Kidney (tissue), 14 donors: ENCODE measurements around the gene TCF7L1. TPM values are rescaled to one million over a fixed set of nuclear protein-coding genes. Genes with fewer than 3 reads are reported as not detected.

Experiments used
- DNase-seq, 5 donors: peaks; one replicate each; pipeline ENCODE4 v3.0.0-alpha.2; 2013 to 2020
- FAIRE-seq: peaks from 2 replicates; lab custom pipeline; 2012; peaks lifted over from hg19 to GRCh38; lab: Jason Lieb, UNC
- H3K27ac ChIP-seq, 2 donors: one replicate each; pipeline ENCODE4 v1.7.0; 2013; ENCODE audit warnings: low read depth in 2 of 2, low read length in 2 of 2, inconsistent platforms in 1 of 2
- H3K27me3 ChIP-seq: one replicate; pipeline ENCODE4 v1.7.1; 2013; ENCODE audit warnings: low read length, inconsistent platforms; ENCODE audit not compliant: control insufficient read depth, insufficient read depth
- H3K36me3 ChIP-seq, 3 donors: one replicate each; pipeline versions ENCODE4 v1.7.0 to v1.7.1; 2013; ENCODE audit warnings: low read length in 3 of 3, control low read depth in 1 of 3, inconsistent platforms in 1 of 3; ENCODE audit not compliant: insufficient read depth in 3 of 3, control insufficient read depth in 2 of 3
- H3K4me1 ChIP-seq, 3 donors: one replicate each; pipeline versions ENCODE4 v1.7.0 to v1.7.1; 2013; ENCODE audit warnings: low read length in 3 of 3, inconsistent platforms in 1 of 3, low read depth in 1 of 3; ENCODE audit not compliant: control insufficient read depth in 2 of 3, insufficient read depth in 2 of 3
- H3K4me3 ChIP-seq, 3 donors: one replicate each; pipeline versions ENCODE4 v1.7.0 to v1.8.1; 2013; ENCODE audit warnings: low read length in 3 of 3, control low read depth in 1 of 3, inconsistent platforms in 1 of 3
- H3K9ac ChIP-seq, 3 donors: one replicate each; pipeline versions ENCODE4 v1.7.0 to v1.7.1; 2013; ENCODE audit warnings: low read length in 3 of 3, control low read depth in 1 of 3, inconsistent platforms in 1 of 3
- H3K9me3 ChIP-seq, 3 donors: one replicate each; pipeline versions ENCODE4 v1.7.0 to v1.7.1; 2013; ENCODE audit warnings: low read length in 3 of 3, control low read depth in 1 of 3, inconsistent platforms in 1 of 3; ENCODE audit not compliant: control insufficient read depth in 2 of 3, insufficient read depth in 1 of 3
- CTCF ChIP-seq: IDR thresholded peaks from 3 replicates; pipeline ENCODE4 v1.5.1; 2012; ENCODE audit warnings: mild to moderate bottlenecking, moderate library complexity, borderline replicate concordance; ENCODE audit not compliant: insufficient read depth; ENCODE audit errors: extremely low read depth
- intact Hi-C: fragments of 100-400 bp; cut with DNase I; formaldehyde crosslinking; loops from one replicate; pipeline ENCODE4 v1.11.1; 2022
- polyA plus RNA-seq: library from polyadenylated mRNA; stranded (reverse); fragments of 350-450 nt; fragmentation: Illumina TruSeq; extraction: RNeasy Lipid Tissue Mini Kit (QIAGEN cat#74804); gene quantifications from one replicate; pipeline ENCODE4 v1.2.3, GENCODE V29; 2014; ENCODE audit warnings: low read depth, low replicate concordance; ENCODE audit not compliant: insufficient read depth
- total RNA-seq: library from RNA; stranded (reverse); fragmentation: NEBNext Ultra II Directional; extraction: Animal tissue kit (Norgen Biotek cat#: 25700); gene quantifications from one replicate; pipeline ENCODE4 v1.2.1, GENCODE V29; 2021
- donor health status: control.
- donor health status: control.
- donor health status: control.
- donor health status: control.
- donor health status: control.
- donor health status: DM: yes; HTN: yes; CAD: no.
- donor health status: Normal renal cell carcinoma (clear cell type).

The TCF7L1 gene
- total and polyA plus RNA-seq, 2 donors from 2014 or later = 10.2 to 12.5 TPM

GRCh38 chr2:85137156-85137555 lies 4.0 kb downstream of the TCF7L1 start:
- Histone ChIP-seq H3K4me1 (peaks cover 0 to 7% (median 6%) of the 10 kb centered on the region in 3 donors), H3K9ac (no peak overlapping the region), H3K9me3 (no peaks in the 10 kb centered on the region), H3K27me3 (no peaks in the 10 kb centered on the region), H3K4me3 (no peak overlapping the region), H3K36me3 (peaks cover 0 to 2% (median 0%) of the 10 kb centered on the region in 3 donors), H3K27ac (no peak overlapping the region)
- FAIRE-seq (no peak), DNase-seq (no peak)
- intact Hi-C loops = loop anchor here (10.0 kb wide), 1 partner anchor 138 kb away; no protein-coding TSS in a partner anchor
- TF ChIP-seq CTCF = no peak

GRCh38 chr2:85143463-85144082 lies 10.4 kb downstream of the TCF7L1 start:
- no peaks in the 10 kb centered on the region for H3K27me3 ChIP-seq
- peaks cover 0 to 2% (median 0%) of the 10 kb centered on the region in 3 donors for H3K36me3 ChIP-seq
- H3K4me1 ChIP-seq = no peaks in the 10 kb centered on the region
- no peak for TF ChIP-seq CTCF
- H3K27ac ChIP-seq = no peak overlapping the region
- FAIRE-seq = no peak
- DNase-seq = no peak
- H3K9ac ChIP-seq = no peak overlapping the region
- H3K9me3 ChIP-seq = no peaks in the 10 kb centered on the region
- intact Hi-C loops = no loop called here
- no peak overlapping the region for H3K4me3 ChIP-seq

- H3K27ac ChIP-seq = no peak overlapping the region
- peaks cover 0 to 2% (median 0%) of the 10 kb centered on the region in 3 donors for H3K36me3 ChIP-seq
- H3K4me3 ChIP-seq = no peak overlapping the region
- H3K27me3 ChIP-seq = no peaks in the 10 kb centered on the region
- no peak overlapping the region for H3K9ac ChIP-seq
- no peaks in the 10 kb centered on the region for H3K9me3 ChIP-seq
- no peaks in the 10 kb centered on the region for H3K4me1 ChIP-seq
- intact Hi-C loops = no loop called here
- FAIRE-seq (no peak), DNase-seq (no peak)
- no peak for TF ChIP-seq CTCF
Observed at GRCh38 chr2:85145116-85145820, 12.1 kb downstream of the TCF7L1 start.
